Spleen (tissue), 7 donors: ENCODE data around the gene PNMA8C.

Experiments used
- POLR2A ChIP-seq, 3 donors: fragments of 450-650 bp; IDR thresholded peaks; one replicate each; pipeline ENCODE4 v1.5.1; 2017; ENCODE audit warnings: antibody characterized with exemption in 3 of 3, mild to moderate bottlenecking in 1 of 3
- TF ChIP-seq, protein P1 (sequence below), 11 experiments: fragments of 200-600 bp in 7 of 11; fragments of 450-650 bp in 4 of 11; sonication (generic) in 4 of 11; IDR thresholded peaks in 8 of 11; conservative IDR thresholded peaks in 3 of 11; 1 replicate in 7 of 11; 2 replicates in 4 of 11; pipeline versions ENCODE4 v1.4.0 to v1.8.0; 2016 to 2021; ENCODE audit warnings: antibody characterized with exemption in 11 of 11, inconsistent platforms in 4 of 11, mild to moderate bottlenecking in 1 of 11
- donor health status: DM: no; HTN: no; CAD: no; lungs with moderate emphysema.
- donor health status: DM: no; HTN: no; CAD: no.
- donor health status: DM: no; HTN: no; CAD: no.

DNA sequence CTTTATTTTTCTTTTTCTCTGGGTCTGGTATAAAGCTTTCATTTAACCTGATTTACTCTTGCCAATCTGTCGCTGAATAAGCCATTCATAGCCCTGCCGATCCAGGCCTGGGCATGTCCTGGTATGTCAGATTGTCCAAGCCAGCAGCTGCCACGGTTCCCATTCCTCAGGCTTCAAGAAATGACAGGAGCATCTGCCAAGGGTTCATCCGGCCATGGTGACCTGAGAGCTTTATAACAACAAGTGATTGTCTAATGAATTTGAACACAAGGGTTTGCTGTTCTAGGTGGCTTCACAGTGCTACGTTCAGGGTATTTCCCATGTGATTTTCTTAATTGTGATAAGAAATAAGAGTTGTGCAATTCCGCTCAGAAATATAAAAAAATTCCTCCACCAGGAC, 22.6 kb upstream of the PNMA8C start:
- TF ChIP-seq POLR2A (IDR thresholded peaks at IDR 0.05): no peak
- TF ChIP-seq, protein P1, sequence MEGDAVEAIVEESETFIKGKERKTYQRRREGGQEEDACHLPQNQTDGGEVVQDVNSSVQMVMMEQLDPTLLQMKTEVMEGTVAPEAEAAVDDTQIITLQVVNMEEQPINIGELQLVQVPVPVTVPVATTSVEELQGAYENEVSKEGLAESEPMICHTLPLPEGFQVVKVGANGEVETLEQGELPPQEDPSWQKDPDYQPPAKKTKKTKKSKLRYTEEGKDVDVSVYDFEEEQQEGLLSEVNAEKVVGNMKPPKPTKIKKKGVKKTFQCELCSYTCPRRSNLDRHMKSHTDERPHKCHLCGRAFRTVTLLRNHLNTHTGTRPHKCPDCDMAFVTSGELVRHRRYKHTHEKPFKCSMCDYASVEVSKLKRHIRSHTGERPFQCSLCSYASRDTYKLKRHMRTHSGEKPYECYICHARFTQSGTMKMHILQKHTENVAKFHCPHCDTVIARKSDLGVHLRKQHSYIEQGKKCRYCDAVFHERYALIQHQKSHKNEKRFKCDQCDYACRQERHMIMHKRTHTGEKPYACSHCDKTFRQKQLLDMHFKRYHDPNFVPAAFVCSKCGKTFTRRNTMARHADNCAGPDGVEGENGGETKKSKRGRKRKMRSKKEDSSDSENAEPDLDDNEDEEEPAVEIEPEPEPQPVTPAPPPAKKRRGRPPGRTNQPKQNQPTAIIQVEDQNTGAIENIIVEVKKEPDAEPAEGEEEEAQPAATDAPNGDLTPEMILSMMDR (IDR thresholded peaks at IDR 0.05 in 8 of 11, conservative IDR thresholded peaks at IDR 0.05 in 3 of 11): no peak
